ENCODE data around the gene PET100. TPM values are rescaled to one million over a fixed set of nuclear protein-coding genes. Genes with fewer than 3 reads are reported as not detected.

PET100 gene
- total RNA-seq, 1 experiment from 2014 or later: 62.1 TPM

- Histone ChIP-seq H3K27me3 (no peaks in the 10 kb centered on the region), H3K4me3 (no peak overlapping the region), H3K36me3 (no peaks in the 10 kb centered on the region), H3K4me1 (no peaks in the 10 kb centered on the region), H3K9me3 (replicated peaks) (no peaks in the 10 kb centered on the region), H3K27ac (no peak overlapping the region)
- no peak for DNase-seq
These were observed 23.3 kb upstream of the PET100 start for GRCh38 chr19:7606289-7606688.

- no peak for DNase-seq
These were observed 22.2 kb upstream of the PET100 start for GRCh38 chr19:7607212-7607873.

GRCh38 chr19:7607874-7608560, 21.6 kb upstream of the PET100 start:
- no peak overlapping the region for H3K27ac ChIP-seq
- H3K27me3 ChIP-seq: no peaks in the 10 kb centered on the region
- no peaks in the 10 kb centered on the region for H3K4me1 ChIP-seq
- H3K36me3 ChIP-seq: no peaks in the 10 kb centered on the region
- no peaks in the 10 kb centered on the region for H3K9me3 ChIP-seq (replicated peaks)
- no peak overlapping the region for H3K4me3 ChIP-seq
- no peak for DNase-seq

More at GRCh38 chr19:7607212-7607873, 22.2 kb upstream of the PET100 start:
- Histone ChIP-seq H3K4me3 (no peak overlapping the region), H3K9me3 (replicated peaks) (no peaks in the 10 kb centered on the region), H3K27ac (no peak overlapping the region), H3K27me3 (no peaks in the 10 kb centered on the region), H3K36me3 (no peaks in the 10 kb centered on the region), H3K4me1 (no peaks in the 10 kb centered on the region)

DNA sequence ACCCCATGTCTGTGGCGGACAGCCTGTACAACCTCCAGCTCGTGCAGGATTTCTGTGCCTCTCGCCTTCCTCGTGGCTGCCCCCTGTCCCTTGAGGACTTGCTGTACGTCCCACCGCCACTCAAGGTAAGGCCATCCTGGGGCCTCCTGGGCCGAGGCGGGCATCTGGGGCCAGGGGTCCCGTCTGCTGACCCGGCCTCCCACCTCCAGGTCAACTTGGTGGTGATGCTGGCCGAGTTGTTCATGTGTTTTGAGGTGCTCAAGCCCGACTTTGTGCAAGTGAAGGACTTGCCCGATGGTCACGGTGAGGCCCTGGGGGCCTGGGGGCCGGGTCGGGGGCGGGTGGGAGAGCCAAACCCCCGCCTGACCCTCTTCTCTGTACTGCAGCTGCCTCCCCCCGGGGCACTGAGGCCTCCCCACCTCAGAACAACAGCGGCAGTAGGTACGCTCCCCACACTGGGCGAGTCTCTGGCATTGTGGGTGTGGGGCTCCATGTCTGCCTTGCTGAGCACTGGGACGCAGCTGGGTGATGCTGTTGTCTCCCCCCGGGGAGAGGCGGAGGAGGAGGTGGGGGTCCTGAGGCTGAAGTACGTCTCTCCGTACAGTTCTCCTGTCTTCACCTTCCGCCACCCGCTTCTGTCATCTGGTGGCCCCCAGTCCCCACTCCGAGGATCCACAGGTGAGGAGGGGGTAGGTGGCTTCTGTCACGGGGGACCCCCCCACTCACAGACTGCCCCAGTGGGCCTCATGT, 18.9 kb upstream of the PET100 start:
- DNase-seq: no peak
- Histone ChIP-seq H3K27me3 (no peaks in the 10 kb centered on the region), H3K36me3 (no peaks in the 10 kb centered on the region), H3K4me3 (no peak overlapping the region), H3K9me3 (replicated peaks) (no peaks in the 10 kb centered on the region), H3K4me1 (no peaks in the 10 kb centered on the region), H3K27ac (no peak overlapping the region)

GRCh38 chr19:7611541-7612279, 17.9 kb upstream of the PET100 start:
- no peak for DNase-seq
- H3K4me3 ChIP-seq: no peak overlapping the region

GRCh38 chr19:7612282-7613274, 17.0 kb upstream of the PET100 start:
- Histone ChIP-seq H3K36me3 (no peaks in the 10 kb centered on the region), H3K27me3 (no peaks in the 10 kb centered on the region), H3K27ac (no peak overlapping the region), H3K4me1 (no peaks in the 10 kb centered on the region), H3K9me3 (replicated peaks) (no peaks in the 10 kb centered on the region), H3K4me3 (no peak overlapping the region)
- DNase-seq: no peak

More at GRCh38 chr19:7611541-7612279, 17.9 kb upstream of the PET100 start:
- no peaks in the 10 kb centered on the region for H3K9me3 ChIP-seq (replicated peaks)
- H3K27me3 ChIP-seq: no peaks in the 10 kb centered on the region
- no peaks in the 10 kb centered on the region for H3K36me3 ChIP-seq
- no peaks in the 10 kb centered on the region for H3K4me1 ChIP-seq
- no peak overlapping the region for H3K27ac ChIP-seq

- no peak overlapping the region for H3K4me3 ChIP-seq
- DNase-seq: no peak
- no peak overlapping the region for H3K27ac ChIP-seq
- no peaks in the 10 kb centered on the region for H3K9me3 ChIP-seq (replicated peaks)
- H3K4me1 ChIP-seq: no peaks in the 10 kb centered on the region
- no peaks in the 10 kb centered on the region for H3K27me3 ChIP-seq
- H3K36me3 ChIP-seq: no peaks in the 10 kb centered on the region
These were observed 14.5 kb upstream of the PET100 start for GRCh38 chr19:7614859-7615741.

GRCh38 chr19:7617172-7617571, 12.4 kb upstream of the PET100 start:
- H3K27me3 ChIP-seq: no peaks in the 10 kb centered on the region
- H3K4me3 ChIP-seq: no peak overlapping the region
- no peaks in the 10 kb centered on the region for H3K9me3 ChIP-seq (replicated peaks)
- H3K27ac ChIP-seq: no peak overlapping the region
- H3K4me1 ChIP-seq: no peaks in the 10 kb centered on the region
- H3K36me3 ChIP-seq: no peaks in the 10 kb centered on the region
- no peak for DNase-seq

- no peak for DNase-seq
These were observed 11.9 kb upstream of the PET100 start for GRCh38 chr19:7617735-7618134.

DNA sequence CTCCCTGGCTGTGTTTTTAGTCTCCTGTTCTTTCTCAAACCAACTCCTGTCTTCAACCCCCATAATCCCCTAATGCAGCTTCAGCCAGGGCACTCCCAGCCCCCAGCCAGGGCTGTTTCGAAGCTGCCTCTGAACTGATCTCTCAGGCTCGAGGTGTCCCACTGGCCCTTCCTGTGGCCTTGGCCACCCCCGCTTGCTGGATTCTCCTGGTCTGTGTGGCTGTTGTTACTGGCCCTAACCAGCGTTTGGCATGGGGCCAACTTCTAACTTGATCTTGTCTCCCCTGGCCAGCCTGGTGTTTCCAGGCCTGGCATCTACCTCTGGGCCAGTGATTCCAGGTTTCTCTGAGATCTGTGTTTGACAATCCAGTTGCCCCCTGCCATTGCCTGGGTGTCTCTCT, 11.2 kb upstream of the PET100 start:
- Histone ChIP-seq H3K9me3 (replicated peaks) (no peaks in the 10 kb centered on the region), H3K4me3 (no peak overlapping the region), H3K36me3 (peaks cover 3% of the 10 kb centered on the region; the same call in 1 of the 2 replicates), H3K27ac (peak overlapping the region; percentile 61; the same call in 1 of the 2 replicates), H3K27me3 (no peaks in the 10 kb centered on the region), H3K4me1 (no peaks in the 10 kb centered on the region)
- DNase-seq: peak; percentile 29 to 45

More at GRCh38 chr19:7617735-7618134, 11.9 kb upstream of the PET100 start:
- H3K36me3 ChIP-seq: no peaks in the 10 kb centered on the region; the same call in 1 of the 2 replicates
- no peaks in the 10 kb centered on the region for H3K27me3 ChIP-seq
- H3K4me3 ChIP-seq: no peak overlapping the region
- no peaks in the 10 kb centered on the region for H3K9me3 ChIP-seq (replicated peaks)
- no peak overlapping the region for H3K27ac ChIP-seq
- no peaks in the 10 kb centered on the region for H3K4me1 ChIP-seq

GRCh38 chr19:7618771-7619510, 10.7 kb upstream of the PET100 start:
- Histone ChIP-seq H3K9me3 (replicated peaks) (no peaks in the 10 kb centered on the region), H3K27me3 (no peaks in the 10 kb centered on the region), H3K4me3 (no peak overlapping the region), H3K27ac (peak overlapping the region; percentile 61), H3K36me3 (peaks cover 3% of the 10 kb centered on the region; the same call in 1 of the 2 replicates), H3K4me1 (no peaks in the 10 kb centered on the region)
- peak; percentile 47 to 50 for DNase-seq

GRCh38 chr19:7619671-7620441, 9.7 kb upstream of the PET100 start:
- no peaks in the 10 kb centered on the region for H3K4me1 ChIP-seq
- no peak for DNase-seq
- H3K4me3 ChIP-seq: no peak overlapping the region
- H3K27ac ChIP-seq: no peak overlapping the region; the same call in 1 of the 2 replicates
- no peaks in the 10 kb centered on the region for H3K27me3 ChIP-seq
- no peaks in the 10 kb centered on the region for H3K9me3 ChIP-seq (replicated peaks)
- peaks cover 3% of the 10 kb centered on the region; the same call in 1 of the 2 replicates for H3K36me3 ChIP-seq
